ENCODE measurements around the gene BCAS1.

Gene BCAS1

GRCh38 chr20:53956013-53956715, 114.2 kb downstream of the BCAS1 start:
- no peak for DNase-seq

GRCh38 chr20:53954723-53955658, 115.4 kb downstream of the BCAS1 start:
- no peak for DNase-seq

DNA sequence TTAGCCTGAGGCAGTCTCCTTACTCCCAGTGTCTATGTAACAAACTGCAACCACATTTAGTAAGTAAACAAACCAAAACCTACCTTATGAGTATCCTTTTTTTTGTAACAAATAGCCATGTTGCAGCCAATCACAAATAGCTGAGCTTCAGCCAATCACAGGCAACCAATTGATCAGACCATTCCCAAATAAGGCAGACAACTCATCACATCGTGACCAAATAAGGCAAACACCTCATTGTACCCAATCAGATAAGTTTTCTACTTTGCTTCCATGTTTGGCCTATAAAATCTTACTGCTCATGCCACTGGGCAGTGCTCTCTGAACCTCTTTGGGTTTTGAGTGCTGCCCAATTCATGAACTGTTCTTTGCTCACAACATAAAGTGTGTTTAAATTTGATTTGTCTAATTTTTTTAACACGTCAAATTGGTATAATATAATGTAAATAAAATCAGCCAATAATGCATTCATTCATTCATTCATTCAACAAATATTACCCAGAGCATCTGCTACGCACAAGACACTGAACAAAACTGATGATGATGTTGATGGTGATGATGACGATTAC, 117.8 kb downstream of the BCAS1 start:
- DNase-seq, result no peak

DNA sequence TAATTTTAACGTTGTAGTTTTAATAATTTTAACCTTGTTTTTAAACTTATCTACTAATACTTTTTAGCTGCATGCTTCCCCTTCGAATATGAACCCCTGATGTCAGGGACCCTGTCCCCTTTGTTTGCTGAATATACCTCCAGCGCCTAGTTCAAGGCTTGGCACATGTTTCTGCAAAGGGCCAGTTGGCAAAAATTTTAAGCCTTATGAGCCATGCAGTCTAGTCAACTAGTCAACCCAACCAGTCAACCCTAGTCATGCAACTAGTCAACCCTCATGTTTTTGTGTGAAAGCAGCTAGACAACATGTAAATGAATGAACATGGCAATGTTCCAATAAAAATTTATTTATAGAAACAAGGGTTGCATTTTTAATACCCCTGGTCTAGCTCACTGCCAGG, 119.8 kb downstream of the BCAS1 start:
- DNase-seq, result no peak

GRCh38 chr20:53950031-53950430, 120.4 kb downstream of the BCAS1 start:
- peak; percentile 25 for DNase-seq

DNA sequence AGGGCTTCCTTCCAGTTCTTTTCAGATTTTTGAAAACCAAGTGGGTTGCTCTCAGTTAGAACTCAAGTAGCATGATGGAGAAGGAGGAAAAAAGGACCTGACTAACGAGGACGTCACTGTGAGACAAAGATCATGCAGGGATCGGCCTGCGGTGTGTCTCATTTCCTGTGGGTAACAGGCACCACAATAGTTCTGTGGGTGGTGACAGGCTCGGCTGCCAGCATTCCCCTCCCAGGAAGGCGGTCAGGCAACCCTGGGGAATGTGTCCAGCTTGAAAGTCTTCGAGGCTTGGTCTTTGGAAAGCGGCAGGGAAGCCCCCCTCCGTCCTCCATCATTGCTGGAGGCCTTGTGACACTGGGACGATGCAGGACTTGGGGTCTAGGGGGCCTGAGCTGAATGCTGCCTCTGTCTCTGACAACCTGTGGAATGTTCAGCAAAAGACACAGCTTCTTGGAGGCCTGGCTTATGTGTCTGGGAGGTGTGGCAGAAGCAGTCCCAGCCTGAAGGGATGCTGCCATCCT, 121.0 kb downstream of the BCAS1 start:
- DNase-seq, result peak; percentile 80

DNA sequence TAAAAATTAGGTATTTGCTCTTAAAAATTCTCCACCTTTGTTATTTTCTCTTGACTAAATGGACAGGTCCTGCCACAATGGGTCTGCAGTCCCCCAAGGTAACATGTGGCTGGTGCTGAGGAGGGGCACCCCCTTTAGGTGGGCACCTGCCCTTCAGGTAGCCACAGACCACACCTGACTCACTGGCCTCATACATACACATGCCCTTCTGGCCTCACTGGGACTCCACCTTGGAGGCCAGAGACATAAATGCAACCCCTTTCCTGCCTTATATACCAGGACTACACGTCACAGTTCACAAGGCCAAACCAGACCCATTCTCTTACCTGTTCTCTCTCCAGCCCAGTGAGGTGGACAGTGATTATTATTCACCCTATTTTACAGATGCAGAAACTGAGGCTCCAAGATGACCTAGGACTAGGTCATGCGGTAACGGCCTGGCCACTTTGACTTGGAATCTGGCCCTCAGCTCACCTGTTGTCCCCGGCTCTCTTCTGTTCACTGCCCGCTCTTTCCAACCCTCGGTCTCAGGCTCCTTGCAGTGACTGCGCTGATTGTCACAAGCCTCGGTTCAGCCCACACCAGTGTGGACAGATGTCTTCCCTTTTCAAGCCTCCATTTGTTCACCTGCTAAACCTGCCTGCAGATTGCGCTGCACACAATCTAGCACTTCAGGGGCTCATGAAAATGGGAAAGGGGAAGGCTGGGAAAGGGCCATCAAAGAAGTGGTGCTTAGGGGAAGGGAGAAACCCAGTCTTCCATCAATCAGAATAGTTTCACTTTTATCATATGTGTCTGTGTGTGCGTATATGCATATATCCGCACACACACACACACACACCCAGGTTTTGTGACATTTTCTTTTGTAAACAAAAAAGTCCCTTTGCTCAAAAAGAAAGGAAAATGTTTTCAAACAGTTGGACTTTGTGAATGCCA, 121.7 kb downstream of the BCAS1 start:
- peak; percentile 19 for DNase-seq

GRCh38 chr20:53947501-53948195, 122.7 kb downstream of the BCAS1 start:
- DNase-seq, result no peak

DNA sequence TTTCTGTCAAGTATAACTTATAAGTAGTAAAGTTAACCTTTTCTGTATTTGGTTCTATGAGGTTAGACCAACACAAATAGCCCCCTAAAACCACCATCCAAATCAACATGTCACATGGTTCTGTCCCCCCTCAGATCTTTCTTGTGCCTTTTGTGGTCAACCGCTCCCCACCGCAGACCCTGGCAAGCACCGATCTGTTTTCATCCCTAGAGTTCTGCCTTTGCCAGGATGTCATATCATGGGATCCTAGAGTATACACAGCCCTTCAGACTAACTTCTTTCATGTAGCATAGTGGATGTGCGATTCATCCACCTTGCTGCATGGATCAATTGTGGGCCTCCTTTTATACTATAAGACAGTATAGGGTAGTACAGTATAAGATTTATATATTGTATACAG, 124.3 kb downstream of the BCAS1 start:
- DNase-seq, result no peak

DNA sequence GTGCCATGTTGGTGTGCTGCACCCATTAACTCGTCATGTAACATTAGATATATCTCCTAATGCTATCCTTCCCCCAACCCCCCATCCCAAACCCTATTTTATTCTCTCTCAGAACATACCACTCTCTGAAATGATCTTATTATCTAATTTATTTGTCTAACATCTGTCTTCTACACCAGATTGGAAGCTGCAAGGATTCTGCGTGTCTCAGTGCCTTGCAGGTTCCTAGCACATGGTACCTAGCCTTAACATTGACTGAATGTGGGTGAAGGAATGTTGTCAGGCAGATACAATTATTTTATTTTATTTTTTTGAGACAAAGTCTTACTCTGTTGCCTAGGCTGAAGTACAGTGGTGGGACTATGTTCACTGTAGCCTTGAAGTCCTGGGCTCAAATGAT, 124.9 kb downstream of the BCAS1 start:
- DNase-seq, result no peak

DNA sequence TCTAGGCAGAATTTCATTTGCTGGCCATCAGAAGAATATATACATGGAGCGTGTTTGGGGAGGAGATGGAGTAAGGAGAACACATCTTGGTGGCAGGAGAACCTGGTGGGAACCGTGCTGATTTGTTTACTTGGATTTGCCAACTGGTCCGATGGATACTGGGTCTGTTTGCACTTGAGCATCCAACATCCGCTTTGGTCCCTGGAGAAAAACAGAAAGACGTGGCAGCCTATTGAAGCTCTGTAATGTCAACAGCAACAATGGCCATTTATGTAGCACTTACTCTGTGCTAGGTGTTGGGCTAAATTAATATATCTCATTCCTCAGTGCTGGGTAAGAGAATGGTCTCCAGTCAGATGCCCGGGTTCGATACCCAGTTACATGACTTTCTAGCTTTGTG, 125.6 kb downstream of the BCAS1 start:
- DNase-seq, result no peak

GRCh38 chr20:53943522-53944291, 126.7 kb downstream of the BCAS1 start:
- peak; percentile 42 for DNase-seq

DNA sequence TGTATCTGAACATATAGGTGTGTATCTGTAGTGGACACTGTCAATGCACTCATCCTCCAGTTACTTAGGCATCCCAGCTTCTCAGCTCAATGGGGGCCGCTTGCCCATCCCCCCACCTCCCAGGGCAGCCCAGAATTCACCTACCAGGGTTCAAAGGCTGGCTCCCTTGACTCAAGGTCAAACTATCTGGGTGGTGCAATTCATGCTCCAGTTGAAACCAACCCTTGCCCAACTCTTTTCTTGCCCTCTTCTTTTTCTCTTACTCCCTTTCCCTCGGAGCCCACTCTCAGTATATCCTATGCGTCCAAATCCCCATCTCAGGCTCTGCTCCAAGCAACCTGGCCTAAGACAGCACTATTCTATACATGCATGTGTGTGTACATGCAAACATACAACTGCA, 127.4 kb downstream of the BCAS1 start:
- DNase-seq, result no peak

GRCh38 chr20:53942472-53942816, 128.0 kb downstream of the BCAS1 start:
- DNase-seq, result no peak

DNA sequence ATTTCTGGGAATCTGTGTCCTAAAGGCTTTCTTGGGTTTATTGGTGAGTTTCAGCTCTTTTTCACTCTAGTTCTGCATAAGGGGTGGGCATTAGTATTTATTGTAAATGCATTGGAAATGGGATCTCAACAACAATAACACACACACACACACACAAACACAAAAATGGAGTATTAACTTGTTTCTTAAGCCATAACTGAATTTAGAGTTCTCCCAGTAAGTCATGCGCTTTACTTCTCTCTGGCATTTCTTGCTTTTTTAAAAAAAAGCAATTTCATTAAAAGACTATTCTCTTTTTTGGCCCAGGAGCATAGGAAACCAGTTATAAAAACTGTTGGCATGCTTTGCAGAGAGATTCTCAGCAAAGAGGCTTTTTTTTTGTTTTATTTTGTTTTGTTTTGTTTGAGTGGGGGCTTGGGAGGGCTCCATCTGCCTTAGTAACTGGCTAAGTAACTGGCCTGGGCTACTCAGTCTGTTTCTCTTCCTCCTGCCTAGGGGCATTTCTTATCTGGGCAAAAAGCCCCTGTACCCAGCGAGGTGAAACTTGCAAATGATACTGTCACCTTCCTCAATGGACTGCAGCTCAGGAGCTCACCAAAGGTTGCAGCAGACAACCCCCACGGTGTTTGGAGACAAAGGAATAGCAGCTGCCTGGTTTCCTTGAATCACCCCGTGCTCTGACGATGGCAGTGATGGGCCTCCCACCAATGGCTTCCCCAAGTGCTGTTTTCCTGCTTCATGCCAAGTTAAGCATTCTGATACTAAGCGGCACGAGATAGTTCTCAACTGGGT, 128.5 kb downstream of the BCAS1 start:
- no peak for DNase-seq

DNA sequence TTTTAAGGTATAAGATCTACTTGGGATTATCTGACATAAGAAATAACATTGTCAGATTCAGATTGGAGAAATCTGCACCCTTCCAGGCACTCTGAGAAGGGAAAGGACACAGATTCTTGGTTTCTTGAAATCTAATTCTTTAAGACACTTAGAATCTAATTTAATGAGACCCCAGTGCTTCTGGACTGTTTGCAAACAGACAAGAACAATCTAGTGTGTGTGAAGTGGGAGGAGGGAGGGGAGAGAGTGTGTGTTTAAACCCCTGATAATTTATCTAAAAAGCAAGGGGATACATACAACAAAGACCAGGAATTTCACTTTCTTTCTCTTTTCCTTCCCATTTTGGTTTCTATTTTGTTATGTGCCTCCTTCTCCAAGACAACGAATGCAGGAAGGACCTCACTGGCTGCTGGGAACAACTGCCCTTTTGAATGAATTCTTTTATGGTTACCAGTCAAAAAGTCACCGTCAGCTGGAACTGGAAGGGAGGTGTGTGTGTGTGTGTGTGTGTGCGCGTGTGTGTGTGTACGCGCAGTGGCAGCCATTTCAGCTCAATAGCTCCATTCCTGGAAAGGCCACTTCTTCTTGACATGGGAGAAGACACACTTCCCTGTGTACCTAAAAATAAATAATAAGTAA, 129.4 kb downstream of the BCAS1 start:
- no peak for DNase-seq

GRCh38 chr20:53940360-53940702, 130.1 kb downstream of the BCAS1 start:
- no peak for DNase-seq

DNA sequence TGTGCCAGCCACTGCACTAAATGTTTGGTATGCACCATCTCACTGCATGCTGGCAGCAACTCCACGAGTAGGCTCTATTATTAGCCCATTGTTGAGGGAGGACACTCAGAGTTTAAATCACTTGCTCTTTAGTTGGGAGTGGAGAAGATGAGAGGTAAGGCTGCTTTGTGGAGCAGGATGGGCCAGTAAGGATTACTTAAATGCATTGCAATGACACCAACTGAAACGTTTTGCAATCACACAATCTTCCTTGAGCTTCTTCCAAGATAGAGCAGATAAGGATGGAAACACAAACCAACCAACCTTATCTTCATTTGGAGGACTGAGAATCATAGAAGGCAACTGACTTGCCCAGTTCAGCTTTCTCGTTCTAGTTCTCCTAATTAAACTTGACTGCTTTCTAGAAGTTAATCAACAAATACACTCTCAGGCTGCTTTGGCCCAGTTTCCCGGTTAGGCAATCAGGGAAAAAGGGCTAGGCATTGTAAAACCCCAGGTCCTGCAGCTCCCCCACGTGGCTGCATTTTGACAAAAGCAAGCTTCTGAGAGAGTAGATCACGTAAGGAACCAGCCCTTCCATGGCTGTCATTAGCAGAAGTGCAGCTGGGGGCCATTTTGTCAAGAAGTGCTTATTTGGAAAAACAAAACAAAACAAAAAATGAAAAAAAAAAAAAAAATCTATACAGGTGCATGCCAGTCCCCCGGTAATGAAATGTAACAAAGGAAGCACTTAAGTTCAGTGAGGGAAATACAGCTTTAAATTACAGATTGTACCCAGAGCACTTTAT, 130.6 kb downstream of the BCAS1 start:
- DNase-seq, result peak; percentile 84

DNA sequence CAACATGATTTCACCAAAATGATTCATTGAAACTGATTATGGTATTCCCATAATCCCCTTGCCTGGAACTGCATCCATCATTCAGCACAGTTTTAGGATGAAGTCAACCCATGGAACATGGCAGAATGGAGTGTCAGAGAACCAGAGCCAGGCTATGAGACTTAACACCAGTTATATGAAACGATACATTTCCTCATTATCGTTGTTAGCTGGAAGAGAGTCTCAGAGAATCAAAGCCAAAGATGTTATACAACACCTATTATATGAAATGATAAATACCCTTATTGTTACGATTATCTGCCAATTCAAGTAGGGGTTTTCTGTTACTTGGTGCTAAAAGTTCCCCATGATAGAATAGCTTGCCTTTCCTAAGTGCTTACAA, 131.2 kb downstream of the BCAS1 start:
- no peak for DNase-seq
